A549 (cell line): Measurements from ENCODE around the gene RGSL1.

ENCODE experiments used
- CBX8 ChIP-seq: fragments of 200-600 bp; sonication (generic); IDR thresholded peaks from 2 replicates; pipeline ENCODE4 v1.6.1; 2016
- CHD2 ChIP-seq: fragments of 150-350 bp; IDR thresholded peaks from 2 replicates; pipeline ENCODE4 v1.6.1; 2014; ENCODE audit warnings: low read length; ENCODE audit not compliant: partially characterized antibody
- ESRRA ChIP-seq: fragments of 150-350 bp; IDR thresholded peaks from 2 replicates; pipeline ENCODE4 v1.6.1; 2014; ENCODE audit warnings: mild to moderate bottlenecking, low read length, borderline replicate concordance
- FOSL2 ChIP-seq, 2 experiments: fragments of 450-650 bp in 1 of 2; fragments of >200 bp in 1 of 2; sonication (Bioruptor Twin) in 1 of 2; formaldehyde crosslinking; IDR thresholded peaks; 2 replicates each; pipeline versions ENCODE4 v1.5.0 to v1.6.1; 2016 to 2020; ENCODE audit warnings: mild to moderate bottlenecking in 1 of 2, moderate library complexity in 1 of 2
- HOXB13 ChIP-seq: fragments of 250-450 bp; sonication (Bioruptor Pico); IDR thresholded peaks from 2 replicates; pipeline ENCODE4 v1.5.0; 2020; ENCODE audit warnings: low read depth, mild to moderate bottlenecking, moderate library complexity
- JUN ChIP-seq, 2 experiments: fragments of >200 bp; sonication (Bioruptor Twin); formaldehyde crosslinking; IDR thresholded peaks; 2 replicates in 1 of 2; 3 replicates in 1 of 2; pipeline ENCODE4 v1.6.1; 2016 to 2017
- POLR2A ChIP-seq: IDR thresholded peaks from 2 replicates; pipeline ENCODE4 v1.6.1; 2012; ENCODE audit warnings: mild to moderate bottlenecking, low read length
- RAD21 ChIP-seq, 2 experiments: fragments of >200 bp in 1 of 2; sonication (Bioruptor Twin) in 1 of 2; formaldehyde crosslinking in 1 of 2; IDR thresholded peaks in 1 of 2; conservative IDR thresholded peaks in 1 of 2; 2 replicates in 1 of 2; 3 replicates in 1 of 2; pipeline ENCODE4 v1.6.1; 2012 to 2018; ENCODE audit warnings: inconsistent platforms in 1 of 2
- REST ChIP-seq: fragments of 200-600 bp; sonication (generic); IDR thresholded peaks from 2 replicates; pipeline ENCODE4 v1.6.1; 2016; ENCODE audit warnings: antibody characterized with exemption, mild to moderate bottlenecking, moderate library complexity
- USF2 ChIP-seq: fragments of 450-650 bp; IDR thresholded peaks from 2 replicates; pipeline ENCODE4 v1.6.1; 2014; ENCODE audit warnings: antibody characterized with exemption
- ZFP36 ChIP-seq: fragments of 450-650 bp; IDR thresholded peaks from 2 replicates; pipeline ENCODE4 v1.6.1; 2014; ENCODE audit warnings: borderline replicate concordance; ENCODE audit not compliant: partially characterized antibody
- TF ChIP-seq, protein P1 (sequence below): fragments of >200 bp; sonication (Bioruptor Twin); formaldehyde crosslinking; IDR thresholded peaks from 3 replicates; pipeline ENCODE4 v1.5.1; 2016

DNA sequence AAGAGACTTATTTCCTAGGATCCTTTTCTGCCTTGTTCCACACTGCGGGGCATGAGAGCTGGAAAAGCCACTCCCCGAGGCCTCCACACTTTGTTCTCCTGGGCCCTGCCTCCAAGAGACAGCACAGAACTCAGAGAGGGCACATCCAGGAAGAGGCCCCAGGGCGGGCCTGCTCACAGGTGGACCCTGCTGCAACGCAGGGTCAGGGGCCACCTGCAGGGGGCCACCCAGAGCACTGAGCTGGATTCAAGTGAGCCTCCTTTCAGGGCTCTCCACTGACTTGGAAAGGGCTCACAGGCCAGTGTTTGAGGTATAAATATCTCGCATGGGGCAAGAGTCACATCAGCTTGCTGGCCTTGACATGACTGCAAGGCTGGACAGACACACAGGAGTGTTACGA, 149.4 kb downstream of the RGSL1 start:
- no peak for TF ChIP-seq REST
- no peak for TF ChIP-seq FOSL2 (IDR thresholded peaks at IDR 0.05)
- TF ChIP-seq FOSL2 (CRISPR knock-in tag; IDR thresholded peaks at IDR 0.05): no peak
- no peak for TF ChIP-seq RAD21 (conservative IDR thresholded peaks at IDR 0.05 in 1 of 2, IDR thresholded peaks at IDR 0.05 in 1 of 2)
- TF ChIP-seq, protein P1, sequence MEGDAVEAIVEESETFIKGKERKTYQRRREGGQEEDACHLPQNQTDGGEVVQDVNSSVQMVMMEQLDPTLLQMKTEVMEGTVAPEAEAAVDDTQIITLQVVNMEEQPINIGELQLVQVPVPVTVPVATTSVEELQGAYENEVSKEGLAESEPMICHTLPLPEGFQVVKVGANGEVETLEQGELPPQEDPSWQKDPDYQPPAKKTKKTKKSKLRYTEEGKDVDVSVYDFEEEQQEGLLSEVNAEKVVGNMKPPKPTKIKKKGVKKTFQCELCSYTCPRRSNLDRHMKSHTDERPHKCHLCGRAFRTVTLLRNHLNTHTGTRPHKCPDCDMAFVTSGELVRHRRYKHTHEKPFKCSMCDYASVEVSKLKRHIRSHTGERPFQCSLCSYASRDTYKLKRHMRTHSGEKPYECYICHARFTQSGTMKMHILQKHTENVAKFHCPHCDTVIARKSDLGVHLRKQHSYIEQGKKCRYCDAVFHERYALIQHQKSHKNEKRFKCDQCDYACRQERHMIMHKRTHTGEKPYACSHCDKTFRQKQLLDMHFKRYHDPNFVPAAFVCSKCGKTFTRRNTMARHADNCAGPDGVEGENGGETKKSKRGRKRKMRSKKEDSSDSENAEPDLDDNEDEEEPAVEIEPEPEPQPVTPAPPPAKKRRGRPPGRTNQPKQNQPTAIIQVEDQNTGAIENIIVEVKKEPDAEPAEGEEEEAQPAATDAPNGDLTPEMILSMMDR: peak; percentile 15; the same call in 2 of the 3 replicates
- no peak for TF ChIP-seq HOXB13 (CRISPR knock-in tag)
- no peak for TF ChIP-seq ESRRA
- no peak for TF ChIP-seq USF2
- TF ChIP-seq JUN (IDR thresholded peaks at IDR 0.05): no peak
- TF ChIP-seq POLR2A: no peak
- no peak for TF ChIP-seq CHD2
- TF ChIP-seq ZFP36: no peak
- TF ChIP-seq CBX8: no peak
